NCI-H146 treated with DMSO at 0.1 percent for 48 hours (cell line): ENCODE data around the gene HACD4.

Experiments used
- DNase-seq: peaks from one replicate; lab custom pipeline; 2025; ENCODE audit not compliant: unreplicated experiment; lab: John Stamatoyannopoulos, UW

HACD4 gene, protein sequence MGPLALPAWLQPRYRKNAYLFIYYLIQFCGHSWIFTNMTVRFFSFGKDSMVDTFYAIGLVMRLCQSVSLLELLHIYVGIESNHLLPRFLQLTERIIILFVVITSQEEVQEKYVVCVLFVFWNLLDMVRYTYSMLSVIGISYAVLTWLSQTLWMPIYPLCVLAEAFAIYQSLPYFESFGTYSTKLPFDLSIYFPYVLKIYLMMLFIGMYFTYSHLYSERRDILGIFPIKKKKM

DNA sequence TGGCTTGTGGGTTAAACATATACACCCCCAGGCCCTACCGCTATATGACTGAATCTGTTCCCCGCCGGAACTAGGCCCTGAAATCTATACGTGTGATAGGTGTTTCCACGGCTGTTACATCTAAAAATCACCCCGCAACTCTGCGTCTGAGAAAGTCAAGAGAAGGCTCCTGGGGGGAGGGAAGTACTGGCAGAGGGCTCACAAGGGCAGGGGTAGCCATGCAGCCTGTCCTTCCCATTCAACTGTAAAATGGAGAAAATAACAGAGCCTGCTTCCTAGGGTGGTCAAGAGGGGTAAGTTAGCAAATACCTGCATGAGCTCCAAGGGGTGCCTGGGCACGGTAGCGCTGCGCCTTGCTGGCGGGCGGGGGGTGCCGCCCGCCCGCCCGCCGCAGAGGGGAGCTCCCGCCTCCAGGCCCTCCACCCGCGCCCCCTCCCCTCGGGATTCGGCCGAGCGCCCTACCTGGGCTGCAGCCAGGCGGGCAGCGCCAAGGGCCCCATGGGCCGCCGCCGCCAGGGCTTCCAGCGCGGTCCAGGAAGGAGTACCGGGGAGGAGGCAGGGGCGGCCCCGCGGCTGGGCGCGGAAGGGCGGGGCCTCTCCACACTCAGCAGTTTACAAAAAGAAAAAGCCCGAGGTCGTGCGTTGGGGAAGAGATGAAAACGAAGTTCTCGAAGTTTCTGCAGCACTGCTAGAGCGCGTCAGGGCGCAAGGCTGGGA, at the start of gene HACD4:
Gene HACD4 (minus strand): TSS at position 550 of the 717 bp plus-strand sequence. CDS start 50 bp downstream, at position 500.
- no peak for DNase-seq

DNA sequence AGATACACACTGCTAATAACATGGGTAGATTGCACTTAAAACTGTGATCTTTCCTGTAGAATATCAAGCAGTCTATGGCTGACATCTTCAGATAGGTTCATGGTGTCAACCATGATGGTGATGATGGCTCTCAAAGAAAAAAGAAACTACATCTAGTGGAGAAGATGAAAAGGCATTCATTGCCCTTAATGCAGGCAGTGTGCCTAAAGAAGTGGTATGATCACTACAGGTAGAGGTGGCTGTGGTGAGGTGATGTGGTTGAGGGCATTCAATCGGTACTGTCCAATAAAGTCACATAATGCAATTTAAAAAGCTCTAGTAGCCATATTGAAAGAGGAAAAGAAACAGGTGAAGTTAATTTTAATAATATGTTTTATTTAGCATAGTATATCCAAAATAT, 49.4 kb upstream of the HACD4 start:
- DNase-seq = no peak

DNA sequence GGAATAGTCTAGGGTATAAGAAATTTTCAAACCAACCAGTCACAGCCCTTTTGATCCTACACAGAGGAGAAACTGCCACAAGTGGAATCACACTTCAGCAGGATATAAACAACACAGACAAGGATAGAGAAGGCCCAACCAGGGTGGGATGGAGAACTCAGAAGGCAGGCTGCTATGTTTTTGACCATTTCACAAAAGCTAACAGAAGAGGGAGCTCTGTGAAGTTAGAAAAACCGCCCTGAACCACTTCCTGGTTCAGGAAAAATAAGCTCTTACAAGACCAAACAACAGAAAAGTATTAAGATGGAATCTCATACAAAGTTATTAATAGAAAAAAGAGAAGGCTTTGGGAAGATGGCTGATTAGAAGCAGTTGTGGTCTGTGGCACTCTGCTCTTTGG, 47.3 kb upstream of the HACD4 start:
- no peak for DNase-seq

DNA sequence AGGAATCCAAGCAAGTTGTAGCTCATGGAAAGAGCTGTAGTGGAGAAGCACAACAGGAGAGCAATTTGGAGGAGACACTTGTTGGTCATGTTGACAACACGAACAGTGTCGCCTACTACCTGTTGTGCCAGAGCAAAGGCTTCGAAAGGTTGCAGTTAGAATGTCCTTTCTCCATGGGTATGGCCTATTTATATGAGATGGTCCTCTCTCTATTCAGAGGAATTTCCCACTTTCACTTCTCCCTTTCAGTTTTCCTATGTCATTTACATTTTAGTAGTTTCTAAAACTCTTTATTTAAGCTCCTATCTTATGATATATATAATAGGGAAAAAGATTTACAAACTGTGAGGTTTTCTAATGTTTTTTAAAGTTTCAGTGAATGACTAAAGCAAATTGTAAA, 46.3 kb upstream of the HACD4 start, which contains the start of gene IFNB1:
Gene IFNB1 (minus strand): TSS at position 162 of the 400 bp plus-strand sequence. CDS start 73 bp downstream, at position 89.
- no peak for DNase-seq

DNA sequence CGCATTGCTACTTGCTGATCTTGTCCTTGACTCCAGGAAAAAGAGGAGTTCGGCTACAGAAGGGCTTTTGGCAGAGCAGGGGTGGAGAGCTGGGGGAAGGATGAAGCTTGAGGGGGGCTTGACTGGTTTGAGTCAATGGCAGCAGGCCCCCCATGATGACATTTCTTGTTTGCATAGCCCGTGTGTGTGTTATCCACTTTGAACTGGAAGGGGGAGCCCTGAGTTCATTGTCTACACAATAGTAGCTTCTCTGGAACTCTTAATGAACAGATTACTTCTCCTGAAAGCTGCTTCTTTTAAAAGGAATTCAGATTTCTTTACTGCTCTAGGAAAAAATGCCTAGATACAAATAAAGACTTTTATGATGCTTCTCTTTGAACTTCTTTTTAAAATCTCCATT, 44.0 kb upstream of the HACD4 start:
- no peak for DNase-seq

DNA sequence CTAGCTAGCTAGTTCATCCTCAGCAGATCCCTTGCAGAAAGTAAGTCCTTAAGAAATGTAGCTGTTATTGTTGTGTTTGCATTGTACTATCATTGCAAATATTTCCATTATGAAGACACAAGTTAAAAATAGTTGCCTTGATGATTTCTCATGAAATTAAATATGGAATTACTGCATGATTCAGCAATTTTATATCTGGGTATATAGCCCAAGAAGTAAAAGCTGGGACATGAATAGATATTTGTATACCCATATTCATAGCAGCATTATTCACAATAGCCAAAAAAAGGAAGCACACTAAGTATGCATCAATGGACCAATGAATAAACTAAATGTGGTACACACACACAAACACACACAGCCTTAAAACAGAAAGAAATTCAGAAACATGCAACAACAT, 39.5 kb upstream of the HACD4 start:
- no peak for DNase-seq

DNA sequence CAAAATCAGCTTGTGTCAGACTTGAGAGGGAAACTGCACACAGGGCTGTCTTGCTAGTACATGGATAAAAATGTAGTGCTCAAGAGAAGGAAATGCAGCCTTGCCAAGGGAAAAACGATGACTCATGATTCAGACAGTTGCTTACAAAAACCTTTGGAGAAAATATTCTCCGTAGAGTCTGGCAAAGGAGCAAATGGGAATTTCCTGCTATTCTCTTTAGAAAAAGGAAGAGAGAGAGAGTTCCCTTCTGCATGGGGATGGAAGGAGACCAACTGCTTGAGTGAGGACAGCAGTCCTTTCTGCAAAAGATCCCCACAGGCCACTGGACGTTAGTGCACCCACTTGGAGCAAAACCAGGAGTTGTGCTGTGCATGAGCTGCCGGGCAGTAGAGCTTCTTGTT, 38.7 kb upstream of the HACD4 start:
- DNase-seq = no peak

DNA sequence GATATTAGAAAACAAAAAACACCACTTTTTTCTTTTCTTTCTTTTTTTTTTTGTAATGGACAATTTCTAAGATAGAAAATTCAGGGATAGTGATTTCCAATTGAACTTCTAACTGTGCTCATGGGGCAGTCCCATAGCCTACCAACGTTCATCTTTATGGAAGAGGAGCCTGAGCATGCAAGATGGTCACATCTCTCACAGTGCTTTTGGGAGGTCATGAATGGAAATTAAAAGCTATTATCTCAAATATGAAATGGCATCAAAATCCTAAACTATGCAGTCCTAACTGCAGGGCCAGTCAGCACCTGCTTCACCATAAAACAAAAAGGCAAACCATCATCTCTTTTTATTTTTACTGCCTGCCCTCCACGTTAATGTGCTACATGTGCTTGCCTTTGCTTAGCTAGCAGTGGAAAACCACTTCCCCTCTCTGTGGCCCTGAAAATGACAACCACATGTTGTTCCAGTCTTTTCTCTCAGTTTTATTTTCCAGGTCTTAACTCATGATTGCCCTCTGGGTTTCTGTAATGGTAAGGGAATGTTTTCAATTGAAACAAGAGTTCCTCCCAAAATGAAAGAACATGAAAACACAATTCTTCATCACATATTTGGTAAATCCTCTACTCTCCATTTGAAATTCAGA, 29.6 kb upstream of the HACD4 start:
- DNase-seq = no peak

DNA sequence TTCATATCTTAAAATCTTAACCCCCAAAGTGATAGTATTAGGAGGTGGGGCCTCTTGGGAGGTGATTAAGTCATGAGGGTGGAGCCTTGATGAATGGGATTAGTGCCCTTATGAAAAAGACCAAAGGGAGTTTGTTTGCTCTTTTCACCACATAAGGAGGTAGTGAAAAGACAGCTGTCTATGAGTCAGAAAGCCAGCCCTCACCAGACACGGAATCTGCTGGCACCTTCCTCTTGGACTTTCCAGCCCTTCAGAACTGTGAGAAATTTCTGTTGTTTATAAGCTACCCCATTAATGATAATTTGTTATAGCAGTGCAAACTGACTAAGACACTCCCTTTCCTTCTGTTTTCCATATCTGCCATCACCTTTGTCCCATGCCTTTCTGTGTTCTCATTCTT, 25.5 kb upstream of the HACD4 start:
- DNase-seq = no peak

DNA sequence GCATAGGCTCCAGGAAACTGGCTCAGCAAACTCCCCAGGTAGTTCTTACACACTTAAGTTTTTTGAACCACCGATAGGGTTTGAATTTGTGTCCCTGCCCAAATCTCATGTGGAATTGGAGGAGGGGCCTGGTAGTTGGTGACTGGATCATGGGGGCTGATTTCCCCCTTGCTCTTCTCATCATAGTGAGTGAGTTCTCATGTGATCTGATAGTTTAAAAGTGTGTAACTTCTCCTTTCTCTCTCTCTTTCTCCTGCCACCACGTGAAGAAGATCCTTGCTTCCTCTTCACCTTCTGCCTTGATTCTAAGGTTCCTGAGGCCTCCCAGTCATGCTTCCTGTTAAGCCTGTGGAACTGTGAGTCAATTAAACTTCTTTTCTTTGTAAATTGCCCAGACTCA, 22.4 kb upstream of the HACD4 start:
- no peak for DNase-seq

DNA sequence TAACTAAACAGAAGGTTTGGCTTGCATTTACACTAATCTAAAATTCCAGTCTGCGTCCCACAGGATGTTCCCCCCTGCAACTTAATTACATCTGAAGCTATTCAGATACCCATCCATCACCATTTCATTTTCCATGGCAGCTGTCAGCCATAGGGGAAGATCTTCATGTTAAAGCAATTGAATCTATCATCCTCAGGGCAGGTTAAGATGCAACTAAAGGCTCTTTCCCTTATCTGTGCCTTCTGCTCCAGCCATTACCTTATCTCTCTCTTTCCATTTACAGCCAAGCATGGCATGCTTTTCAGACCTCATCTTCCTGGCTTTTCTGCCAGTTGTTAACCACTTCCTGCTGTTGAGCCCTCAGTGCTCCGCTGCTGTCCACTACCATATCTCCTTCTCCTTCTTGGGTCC, 15.8 kb upstream of the HACD4 start:
- no peak for DNase-seq

DNA sequence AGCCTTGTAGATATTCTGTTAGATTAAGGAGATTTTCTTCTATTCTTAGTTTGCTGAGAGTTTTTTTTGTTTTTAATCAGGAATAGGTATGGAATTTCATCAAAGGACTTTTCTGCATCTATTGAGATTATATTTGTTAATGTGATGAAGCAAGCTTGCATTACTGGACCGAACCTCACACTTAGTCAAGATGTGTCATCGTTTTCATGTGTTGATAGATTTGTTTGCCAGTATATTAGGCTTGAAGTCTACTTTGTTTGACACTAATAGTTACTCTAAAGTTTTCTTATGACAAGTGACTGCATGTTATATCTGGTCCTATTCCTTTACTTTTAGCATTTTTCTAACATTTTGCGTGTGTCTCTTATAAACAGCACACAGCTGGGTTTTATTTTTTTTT, 12.4 kb upstream of the HACD4 start:
- DNase-seq = no peak

DNA sequence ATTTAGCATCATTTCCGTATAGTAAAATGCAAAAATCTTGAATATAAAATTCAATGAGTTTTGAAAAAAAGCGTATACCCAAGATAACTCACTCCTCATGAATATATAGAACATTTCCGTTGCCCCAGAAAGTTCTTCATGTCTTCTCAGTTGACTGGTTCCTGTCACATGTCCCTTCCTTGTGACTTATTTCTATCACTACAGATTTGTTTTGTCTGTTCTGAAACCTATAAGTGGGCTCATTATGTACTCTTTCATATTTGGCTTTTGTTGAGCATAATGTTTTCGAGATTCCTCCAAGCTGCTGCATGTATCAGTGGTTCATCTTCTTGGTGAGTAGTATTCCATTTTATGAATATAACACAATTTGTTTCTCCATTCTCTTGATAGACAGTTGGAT, 11.0 kb upstream of the HACD4 start:
- DNase-seq = no peak

DNA sequence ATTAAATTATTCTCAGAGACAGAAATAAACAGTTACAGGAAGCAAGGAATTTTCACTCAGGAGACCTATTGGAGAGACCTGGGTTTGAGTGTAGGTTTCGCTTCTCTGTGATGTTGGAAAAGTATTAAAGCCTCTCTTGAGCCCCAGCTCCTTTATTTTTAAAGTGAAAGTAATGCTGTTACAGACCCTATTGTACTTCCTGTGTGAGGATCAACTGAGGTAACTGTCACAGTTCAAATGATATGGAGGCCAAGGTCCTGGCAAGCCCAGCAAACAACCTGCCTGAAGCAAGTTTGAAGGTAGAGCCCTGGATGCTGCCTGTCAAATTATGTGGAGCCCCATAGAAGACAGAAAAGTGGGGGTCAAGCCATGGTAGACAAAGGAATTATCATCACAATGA, 7.9 kb upstream of the HACD4 start:
- DNase-seq = no peak

DNA sequence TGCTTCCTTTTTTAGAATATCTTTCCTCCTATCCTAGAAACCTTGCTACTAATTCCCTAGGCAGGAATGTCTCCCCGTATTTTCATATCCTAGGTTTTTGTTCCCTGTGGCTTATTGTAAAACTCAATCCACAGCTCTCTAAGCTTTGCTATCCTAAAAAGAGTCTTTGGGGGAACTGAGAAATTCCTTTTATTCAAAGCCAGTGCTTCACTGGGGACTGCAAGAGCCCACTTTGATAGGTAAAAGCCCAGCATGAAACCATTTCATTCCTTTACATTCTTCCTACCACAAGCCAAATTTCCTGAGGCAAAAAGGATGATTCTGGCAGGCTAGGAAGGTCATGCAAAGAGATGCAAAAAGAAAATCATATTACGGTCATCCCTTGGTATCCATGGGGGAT, 5.8 kb upstream of the HACD4 start:
- no peak for DNase-seq

DNA sequence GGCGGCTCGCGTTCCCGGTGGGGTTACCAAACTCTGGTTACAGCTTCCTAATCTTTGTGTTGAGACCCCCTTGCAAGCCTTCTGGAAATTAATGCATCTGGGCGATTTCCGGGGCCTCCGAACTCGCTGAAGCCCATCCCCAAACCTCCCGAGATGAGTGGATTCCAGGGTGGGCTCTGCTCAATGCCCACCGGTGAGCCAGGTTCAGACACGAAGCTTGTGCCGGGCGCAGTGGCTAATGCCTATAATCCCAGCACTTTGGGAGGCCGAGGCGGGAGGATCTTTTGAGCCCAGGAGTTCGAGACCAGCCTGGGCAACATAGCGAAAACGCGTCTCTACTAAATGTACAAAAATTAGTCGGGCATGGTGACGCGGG, 356 bp upstream of the HACD4 start:
- no peak for DNase-seq

DNA sequence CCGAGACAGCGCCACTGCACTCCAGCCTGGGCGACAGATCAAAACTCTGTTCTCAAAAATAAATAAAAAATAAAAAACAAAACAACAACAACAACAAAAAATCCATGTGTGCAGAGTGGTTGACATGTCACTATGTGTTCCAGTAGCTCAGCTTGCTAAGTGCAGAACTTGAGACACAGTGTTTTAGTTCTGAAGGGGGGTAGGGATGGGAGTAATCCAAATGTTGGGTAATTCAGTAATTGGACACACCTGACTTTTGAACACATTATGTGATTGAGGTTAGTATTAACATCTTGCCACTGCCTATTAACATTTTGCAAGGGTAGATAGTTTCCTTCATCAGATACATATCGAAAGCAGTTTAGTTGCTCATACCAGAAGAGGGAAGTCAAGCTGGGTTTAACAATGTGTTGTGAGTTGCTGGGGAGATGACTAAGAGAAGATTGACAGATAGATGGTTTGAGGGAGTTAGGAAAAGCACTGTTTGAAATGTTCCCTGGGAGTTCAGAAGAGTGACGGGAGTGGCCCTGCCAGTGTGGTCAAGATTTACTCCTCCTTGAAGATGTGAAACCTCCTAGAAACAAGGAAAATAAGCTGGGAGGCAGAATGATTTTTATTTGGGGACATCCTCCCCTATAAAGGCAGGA, 928 bp downstream of the HACD4 start:
- DNase-seq = no peak

DNA sequence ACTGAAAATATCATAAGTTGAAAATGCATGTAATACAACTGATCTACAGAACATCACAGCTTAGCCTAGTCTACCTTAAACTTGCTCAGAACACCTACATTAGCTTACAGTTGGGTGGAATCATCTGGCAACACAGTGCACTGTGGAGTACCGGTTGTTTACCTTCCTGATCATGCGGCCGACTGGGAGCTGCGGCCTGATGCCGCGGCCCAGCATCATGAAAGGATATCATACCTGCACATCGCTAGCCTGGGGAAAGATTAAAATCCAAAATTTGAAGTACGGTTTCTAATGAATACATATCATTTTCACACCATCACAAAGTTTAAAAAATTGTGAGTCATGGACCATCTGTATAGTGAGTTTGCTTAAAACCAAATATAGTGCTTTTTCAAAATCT, 1.8 kb downstream of the HACD4 start:
- DNase-seq = no peak

DNA sequence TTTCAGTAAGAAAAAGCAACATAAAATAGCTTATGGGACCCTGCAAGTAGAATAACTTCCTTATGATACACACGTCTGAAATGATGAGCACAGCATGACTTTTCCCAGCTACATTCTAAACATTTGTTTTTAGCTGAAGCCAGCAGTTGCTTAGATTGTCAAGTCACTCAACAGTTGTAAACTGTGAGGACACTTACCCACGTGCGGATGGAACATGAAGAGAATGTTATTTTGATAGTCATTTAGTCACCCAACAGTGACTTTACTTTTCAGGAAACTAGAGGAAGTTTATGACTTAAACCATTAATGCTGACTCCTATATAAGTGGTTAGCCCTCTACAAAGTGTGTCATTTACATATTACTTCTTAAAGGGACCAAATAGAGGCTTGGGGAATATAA, 3.0 kb downstream of the HACD4 start:
- DNase-seq = no peak

DNA sequence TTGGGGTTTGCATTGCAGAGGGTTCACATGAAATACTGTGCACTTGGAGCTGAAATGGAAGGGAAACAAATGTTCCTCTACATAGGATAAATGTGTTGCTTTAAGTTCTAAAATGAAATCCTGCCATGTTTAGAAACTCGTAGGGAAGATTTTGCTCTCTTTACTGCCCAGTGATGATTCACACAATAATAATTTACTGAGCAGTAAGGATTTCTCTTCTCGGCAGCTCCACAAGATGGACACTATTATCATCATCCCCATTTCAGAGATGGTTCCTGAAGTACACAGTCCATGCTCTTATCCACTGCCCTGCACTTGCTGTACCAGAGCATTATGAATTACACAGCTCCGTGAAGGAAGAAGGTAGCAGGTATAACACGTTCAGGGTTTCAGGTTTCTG, 4.1 kb downstream of the HACD4 start:
- DNase-seq = no peak

DNA sequence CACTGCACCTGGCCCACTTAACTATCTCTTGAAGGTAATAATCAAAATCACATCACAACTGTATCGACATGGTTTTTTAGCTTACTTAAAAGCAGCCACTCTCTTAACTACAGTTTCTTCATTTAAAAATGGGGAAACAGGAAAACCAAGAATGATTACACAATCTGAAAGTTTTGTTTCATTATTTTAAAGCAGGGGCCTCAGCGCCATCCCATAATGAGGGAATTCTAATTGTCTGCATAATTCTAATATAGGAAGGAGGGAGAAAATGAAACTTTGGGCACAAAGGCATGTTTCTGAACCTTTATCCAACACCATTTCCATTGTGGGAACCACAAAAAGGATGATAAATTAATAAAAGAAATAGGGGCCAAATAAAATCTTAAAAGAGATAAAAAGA, 7.6 kb downstream of the HACD4 start:
- no peak for DNase-seq

DNA sequence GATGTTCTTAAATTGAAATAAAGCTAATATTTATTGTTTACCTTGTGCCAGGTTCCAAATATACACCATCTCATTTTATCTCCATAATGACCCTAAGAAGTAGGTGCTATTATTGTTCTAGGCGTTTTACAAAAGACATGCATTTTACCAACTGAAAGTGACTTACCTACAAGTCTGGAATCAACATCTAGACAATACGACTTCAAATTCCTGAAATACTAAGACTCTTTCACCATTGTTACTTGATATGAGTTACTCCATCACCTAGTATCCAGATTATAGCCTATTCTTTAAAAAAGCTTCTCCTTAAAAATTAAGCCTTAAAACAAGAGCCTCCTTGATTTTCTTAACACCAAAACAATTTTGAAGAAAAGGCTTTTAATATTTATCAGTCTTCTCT, 13.3 kb downstream of the HACD4 start:
- no peak for DNase-seq
